ENCODE measurements around the gene CD6.

- TF ChIP-seq POLR2A (IDR thresholded peaks at IDR 0.05) (no peak), CTCF (IDR thresholded peaks at IDR 0.05 in 4 of 5, conservative IDR thresholded peaks at IDR 0.05 in 1 of 5) (no peak)
Observed at GRCh38 chr11:61008971-61009370, 37.5 kb downstream of the CD6 start.
